NCI-H1417 (cell line): ENCODE results near the gene DAPK3.
"Not testable (repeated sequence)": the region's sequence is repeated elsewhere in the genome, so short reads cannot be mapped to it uniquely, and the experiment has no call there.

ENCODE experiments used
- DNase-seq, 3 experiments: peaks; one replicate each; lab custom pipeline; 2025; lab: John Stamatoyannopoulos, UW

DAPK3 gene

GRCh38 chr19:3955276-3955675, 15.6 kb downstream of the DAPK3 start:
- DNase-seq, result not testable (repeated sequence)

- DNase-seq, result no peak
Measured at GRCh38 chr19:3954107-3954506, 16.8 kb downstream of the DAPK3 start.

GRCh38 chr19:3952755-3953276, 18.1 kb downstream of the DAPK3 start:
- not testable (repeated sequence) for DNase-seq

- DNase-seq, result peak in 1 of 3 experiments; percentile 29
Measured at GRCh38 chr19:3950871-3951861, 19.7 kb downstream of the DAPK3 start.

- no peak for DNase-seq
Measured at GRCh38 chr19:3949997-3950859, 20.7 kb downstream of the DAPK3 start.

- no peak for DNase-seq
Measured at GRCh38 chr19:3949294-3949693, 21.6 kb downstream of the DAPK3 start.

GRCh38 chr19:3947316-3947933, 23.5 kb downstream of the DAPK3 start:
- not testable (repeated sequence) for DNase-seq

- DNase-seq, result no peak
Measured at GRCh38 chr19:3945838-3946237, 25.1 kb downstream of the DAPK3 start.

- no peak for DNase-seq
Measured at GRCh38 chr19:3944018-3944721, 26.7 kb downstream of the DAPK3 start.

GRCh38 chr19:3942790-3943409, 28.0 kb downstream of the DAPK3 start:
- no peak for DNase-seq

- not testable (repeated sequence) for DNase-seq
Measured at GRCh38 chr19:3938300-3938950, 32.5 kb downstream of the DAPK3 start.

- no peak for DNase-seq
Measured at GRCh38 chr19:3936506-3937442, 34.1 kb downstream of the DAPK3 start.

GRCh38 chr19:3932931-3933810, 37.7 kb downstream of the DAPK3 start, which contains the start of gene NMRK2:
Gene NMRK2, plus strand, starts transcription at chr19:3933069. Its CDS starts 603 bp downstream, at chr19:3933672.
- DNase-seq, result peak in 2 of 3 experiments; percentile 33 to 53

- DNase-seq, result no peak
Measured at GRCh38 chr19:3931041-3931440, 39.9 kb downstream of the DAPK3 start.

GRCh38 chr19:3923912-3924311, 47.0 kb downstream of the DAPK3 start:
- no peak for DNase-seq

- DNase-seq, result no peak
Measured at GRCh38 chr19:3923096-3923758, 47.7 kb downstream of the DAPK3 start.

- DNase-seq, result no peak
Measured at GRCh38 chr19:3919793-3920192, 51.1 kb downstream of the DAPK3 start.
